HG03060 (cell line): ENCODE measurements around the gene POU2AF1.

ENCODE experiments used
- ATAC-seq: cut with Tn5 transposase; IDR thresholded peaks from one replicate; pipeline ENCODE4 v1.9.1; 2021; ENCODE audit warnings: low read depth, moderate number of reproducible peaks; ENCODE audit not compliant: unreplicated experiment

The POU2AF1 gene

DNA sequence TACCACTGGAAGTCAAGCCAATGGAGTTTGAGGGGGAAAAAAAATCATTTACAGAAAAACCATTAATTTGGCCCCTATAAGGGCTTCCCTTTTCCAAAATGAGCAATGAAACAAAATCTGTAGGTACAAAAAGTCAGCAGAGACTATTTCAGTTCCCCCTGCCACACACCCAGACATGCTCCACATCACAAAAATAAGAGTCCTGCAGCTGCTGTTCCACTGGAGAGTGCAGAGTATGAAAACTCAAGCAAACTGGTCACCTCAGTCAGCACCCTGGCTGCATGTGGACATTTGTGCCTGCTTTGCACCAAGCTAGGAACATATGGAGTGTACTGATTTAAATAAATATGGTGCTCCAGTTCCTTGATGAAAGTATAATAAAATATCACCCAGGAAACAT lies 15.1 kb downstream of the POU2AF1 start:
- no peak for ATAC-seq

GRCh38 chr11:111362887-111363411 lies 16.1 kb downstream of the POU2AF1 start:
- no peak for ATAC-seq

GRCh38 chr11:111361874-111362273 lies 17.2 kb downstream of the POU2AF1 start:
- no peak for ATAC-seq

DNA sequence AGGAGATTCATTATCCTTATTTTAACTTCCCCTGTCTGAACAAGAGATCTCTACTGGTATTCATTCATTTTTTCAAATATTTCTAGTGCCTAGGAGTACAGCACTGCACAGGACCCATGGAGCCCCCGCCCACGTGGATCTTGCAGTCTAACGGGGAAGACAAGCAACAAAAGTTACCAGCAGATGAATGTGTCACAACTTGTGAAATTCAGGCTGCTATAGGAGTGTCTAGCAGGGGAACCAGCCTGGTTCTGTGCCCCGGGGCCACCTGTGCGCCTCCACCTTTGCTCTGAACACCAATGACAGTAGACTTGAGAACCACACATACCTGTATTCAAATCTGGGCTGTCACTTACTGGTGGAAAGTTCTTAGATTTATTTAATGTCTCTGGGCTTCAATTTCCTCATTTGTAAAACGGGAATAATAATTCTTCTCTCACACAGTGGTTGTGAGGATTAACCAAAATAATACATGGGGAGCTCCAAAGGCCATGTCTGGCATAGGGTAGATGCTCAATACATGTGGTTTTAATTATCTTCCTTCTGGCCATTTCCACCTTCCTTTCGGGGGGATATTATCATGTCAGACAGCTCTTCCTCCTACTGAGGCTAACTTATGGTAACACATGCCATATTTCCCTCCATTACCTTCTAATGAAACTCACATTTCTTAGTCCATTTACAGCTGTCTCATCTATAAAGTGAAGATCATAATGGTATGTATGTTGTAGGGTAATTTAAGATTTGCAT lies 17.8 kb downstream of the POU2AF1 start:
- no peak for ATAC-seq

DNA sequence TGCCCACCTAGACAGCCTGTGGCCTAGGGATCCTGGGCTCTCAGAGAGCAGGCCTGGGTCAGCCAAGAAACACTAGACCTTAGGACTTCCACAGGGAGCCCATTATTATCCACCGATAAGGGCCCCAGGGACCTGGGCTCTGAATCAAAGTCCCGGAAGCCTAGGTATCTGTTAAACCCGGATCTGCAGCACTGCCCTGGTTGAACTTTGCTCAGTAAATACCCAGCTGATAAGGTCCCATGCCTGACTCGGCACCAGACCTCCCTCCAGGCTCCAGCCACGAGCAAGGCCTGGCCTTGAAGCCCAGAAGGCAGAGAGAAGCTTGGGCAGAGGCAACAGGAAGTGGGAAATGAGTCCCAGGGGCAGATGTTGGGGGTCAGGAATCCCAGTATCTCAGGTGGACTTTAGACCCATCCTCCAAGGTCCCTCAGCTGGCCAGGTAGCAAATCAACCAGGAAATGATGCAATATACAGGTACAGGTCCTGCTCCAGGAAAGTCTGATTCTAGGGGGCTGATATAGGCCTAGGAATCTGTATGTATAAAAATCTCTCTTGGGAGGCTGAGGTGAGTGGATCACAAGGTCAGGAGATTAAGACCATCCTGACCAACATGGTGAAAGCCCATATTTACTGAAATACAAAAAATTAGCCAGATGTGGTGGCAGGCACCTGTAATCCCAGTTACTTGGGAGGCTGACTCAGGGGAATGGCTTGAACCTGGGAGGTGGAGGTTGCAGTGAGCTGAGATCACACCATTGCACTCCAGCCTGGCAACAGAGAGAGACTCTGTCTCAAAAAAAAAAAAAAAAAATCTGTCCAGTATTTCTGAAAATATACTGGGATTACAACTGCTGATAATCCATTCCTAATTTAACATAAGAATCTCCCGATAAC lies 18.7 kb downstream of the POU2AF1 start:
- no peak for ATAC-seq

DNA sequence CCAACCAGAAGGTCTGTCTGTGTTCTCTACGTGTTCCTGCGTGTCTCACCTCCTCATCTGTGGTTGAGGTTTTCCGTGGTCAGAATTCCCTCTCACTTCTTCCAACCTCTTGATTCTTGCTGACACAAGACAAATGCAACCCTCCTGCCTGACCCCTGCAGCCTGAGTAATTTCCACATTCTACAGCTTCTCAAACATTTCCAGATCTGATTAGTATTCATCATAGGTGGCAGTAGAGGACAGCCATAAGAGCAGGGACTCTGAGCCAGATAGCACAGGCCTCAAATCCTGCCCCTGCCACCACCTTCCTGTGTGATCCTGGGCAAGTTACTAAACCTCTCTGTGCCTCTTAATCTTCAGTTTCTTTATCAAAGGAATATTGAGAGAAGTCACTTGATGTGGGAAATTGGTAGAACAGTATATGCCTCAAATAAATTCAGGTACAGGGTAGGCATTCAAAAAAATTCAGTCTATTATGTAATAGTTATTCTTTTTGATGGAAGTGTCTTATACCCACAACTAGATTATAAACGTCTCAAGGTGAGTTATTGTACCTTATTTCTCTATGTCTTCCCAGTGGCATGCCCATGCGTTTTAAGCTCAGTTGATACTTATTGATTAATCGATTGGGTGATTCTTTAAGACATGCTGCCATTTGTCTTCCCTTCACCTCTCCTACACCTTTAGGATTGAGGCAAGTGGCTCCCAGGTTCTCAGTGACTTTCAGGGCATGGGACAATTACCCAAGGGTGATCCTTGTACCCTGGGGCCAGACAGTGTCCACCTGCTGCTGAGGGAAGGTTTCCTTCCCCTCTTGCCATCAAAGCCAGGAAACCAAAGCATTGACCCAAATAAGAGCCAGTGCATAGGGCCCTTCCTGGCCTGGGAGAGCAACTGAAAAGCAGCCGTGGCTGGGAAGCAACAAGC lies 19.6 kb downstream of the POU2AF1 start:
- ATAC-seq: no peak

DNA sequence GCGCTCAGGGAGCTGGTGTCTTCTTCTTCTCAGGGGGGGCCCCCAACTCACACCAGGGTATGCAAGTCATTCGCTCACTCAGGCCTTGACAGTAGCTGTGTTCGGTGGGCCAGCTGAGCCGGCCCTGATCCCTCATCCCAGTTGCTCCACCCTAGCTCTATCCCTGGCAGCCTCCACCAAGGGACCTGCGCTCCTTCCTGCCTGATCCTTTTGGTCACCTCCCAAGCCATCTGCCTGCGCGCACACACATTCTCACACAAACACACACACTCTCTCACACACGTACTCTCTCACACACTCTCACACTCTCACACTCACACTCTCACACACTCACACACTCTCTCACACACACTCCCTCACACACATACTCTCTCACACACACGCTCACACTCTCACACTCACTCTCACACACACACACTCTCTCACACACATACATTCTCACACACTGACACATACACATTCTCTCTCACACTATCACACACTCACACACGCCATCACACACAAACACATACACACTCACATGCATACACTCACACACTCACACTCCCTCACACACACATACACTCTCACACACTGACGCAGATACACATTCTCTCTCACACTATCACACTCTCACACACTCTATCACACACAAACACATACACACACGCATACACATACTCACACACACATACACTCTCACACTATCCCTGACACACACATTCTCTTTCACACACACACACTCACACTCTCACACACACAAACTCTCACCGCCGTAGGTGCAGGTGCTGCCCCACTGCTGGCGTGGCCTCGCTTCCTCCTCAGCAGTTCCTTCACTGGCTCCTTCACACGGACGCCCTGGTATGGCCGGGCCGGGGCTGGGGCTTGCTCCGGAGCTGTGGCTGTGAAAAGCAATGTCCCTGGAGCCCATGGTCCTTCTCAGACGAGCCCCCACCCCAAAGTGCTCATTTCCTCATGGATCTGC lies 20.8 kb downstream of the POU2AF1 start:
- no peak for ATAC-seq

DNA sequence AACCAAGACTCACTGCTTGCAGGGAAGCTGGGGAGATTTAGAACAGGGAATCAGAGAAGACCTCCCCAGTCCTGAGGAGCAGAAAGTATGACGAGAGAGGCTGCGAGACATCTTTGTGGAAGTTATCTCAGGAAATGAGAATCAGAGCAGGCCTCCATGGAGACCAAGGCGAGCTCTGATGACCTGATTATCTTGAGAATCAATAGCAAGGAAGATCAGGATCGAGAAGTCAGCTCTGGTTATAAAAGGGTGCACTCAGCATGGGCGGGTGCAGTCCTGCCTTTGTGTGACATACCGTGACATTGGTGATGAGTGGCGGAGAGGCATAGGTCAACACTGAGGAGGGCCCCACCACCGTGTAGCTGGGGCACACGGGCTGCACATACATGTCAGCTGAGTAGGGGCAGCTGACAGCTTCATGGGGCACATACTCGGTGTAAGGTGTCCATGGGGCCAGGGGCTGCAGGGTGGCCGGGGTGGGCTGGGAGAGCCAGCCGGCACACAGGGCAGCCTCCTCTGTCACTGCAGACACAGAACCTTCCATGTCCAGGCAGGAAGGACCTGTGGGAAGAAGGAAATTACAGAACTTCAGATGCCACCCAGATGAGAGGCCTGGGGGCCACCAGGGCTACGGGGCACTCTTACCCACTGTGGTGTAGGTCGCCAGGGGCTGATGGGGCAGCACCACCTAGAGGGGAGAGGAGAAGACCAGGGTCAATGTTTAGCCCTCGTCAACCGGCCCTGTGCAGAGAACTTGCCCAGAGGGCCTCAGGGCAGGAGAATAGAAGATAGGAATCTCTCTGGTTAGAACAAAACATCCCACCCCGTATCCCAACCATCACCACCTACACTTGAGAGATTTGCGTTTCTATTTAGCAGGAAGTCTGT lies 21.7 kb downstream of the POU2AF1 start:
- ATAC-seq: no peak

DNA sequence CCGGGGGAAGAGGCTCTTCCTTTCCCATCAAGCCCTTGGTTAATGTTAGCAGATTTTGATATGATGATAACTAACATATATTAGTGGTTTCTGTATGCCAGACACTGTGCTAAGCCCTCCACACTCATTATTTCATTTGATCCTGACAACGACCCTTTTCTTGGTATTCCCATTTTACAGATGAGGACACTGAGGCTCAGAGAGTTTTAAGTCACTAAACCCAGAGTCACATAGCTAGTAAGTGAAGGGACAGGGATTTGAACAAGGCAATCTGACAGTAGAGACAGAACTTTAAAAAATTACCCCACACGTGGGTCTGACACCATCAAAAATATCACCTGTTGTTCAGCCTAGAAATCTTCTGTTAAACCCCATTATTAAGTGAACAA lies 22.4 kb downstream of the POU2AF1 start:
- ATAC-seq: no peak

GRCh38 chr11:111355956-111356659 lies 23.0 kb downstream of the POU2AF1 start:
- ATAC-seq: no peak

DNA sequence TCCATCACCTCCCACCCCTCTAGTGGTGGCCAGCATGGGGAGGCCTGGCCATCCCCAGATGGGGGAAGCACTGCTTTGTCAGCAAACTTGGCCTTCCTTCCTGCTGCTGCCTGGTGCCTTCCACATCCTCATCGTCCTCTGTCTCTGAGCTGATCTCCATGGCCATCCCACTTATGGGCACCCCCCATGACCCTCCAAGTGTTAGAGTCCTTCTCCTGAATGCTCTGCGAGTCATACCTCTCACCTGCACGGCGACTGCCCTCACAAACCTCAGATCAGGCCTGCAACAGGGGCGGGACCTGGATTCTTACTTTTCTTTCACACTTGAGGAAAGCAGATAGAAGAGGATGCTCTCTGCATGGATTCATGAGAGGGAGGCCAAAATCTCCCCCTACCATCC lies 24.0 kb downstream of the POU2AF1 start:
- no peak for ATAC-seq

DNA sequence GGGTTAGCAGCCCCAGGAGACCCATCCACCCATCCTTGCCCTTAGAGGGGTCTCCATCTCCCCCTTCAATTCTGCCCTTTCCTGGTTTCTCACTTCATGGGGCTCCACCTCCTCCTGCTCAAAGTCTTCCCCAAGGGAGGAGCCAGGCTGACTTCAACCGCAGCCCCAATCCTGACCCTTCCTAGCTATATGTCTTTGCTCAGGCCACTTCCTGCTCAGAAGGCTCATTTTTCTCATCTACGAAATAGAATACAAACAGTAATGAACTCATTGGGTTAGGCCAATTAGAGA lies 24.5 kb downstream of the POU2AF1 start:
- no peak for ATAC-seq

DNA sequence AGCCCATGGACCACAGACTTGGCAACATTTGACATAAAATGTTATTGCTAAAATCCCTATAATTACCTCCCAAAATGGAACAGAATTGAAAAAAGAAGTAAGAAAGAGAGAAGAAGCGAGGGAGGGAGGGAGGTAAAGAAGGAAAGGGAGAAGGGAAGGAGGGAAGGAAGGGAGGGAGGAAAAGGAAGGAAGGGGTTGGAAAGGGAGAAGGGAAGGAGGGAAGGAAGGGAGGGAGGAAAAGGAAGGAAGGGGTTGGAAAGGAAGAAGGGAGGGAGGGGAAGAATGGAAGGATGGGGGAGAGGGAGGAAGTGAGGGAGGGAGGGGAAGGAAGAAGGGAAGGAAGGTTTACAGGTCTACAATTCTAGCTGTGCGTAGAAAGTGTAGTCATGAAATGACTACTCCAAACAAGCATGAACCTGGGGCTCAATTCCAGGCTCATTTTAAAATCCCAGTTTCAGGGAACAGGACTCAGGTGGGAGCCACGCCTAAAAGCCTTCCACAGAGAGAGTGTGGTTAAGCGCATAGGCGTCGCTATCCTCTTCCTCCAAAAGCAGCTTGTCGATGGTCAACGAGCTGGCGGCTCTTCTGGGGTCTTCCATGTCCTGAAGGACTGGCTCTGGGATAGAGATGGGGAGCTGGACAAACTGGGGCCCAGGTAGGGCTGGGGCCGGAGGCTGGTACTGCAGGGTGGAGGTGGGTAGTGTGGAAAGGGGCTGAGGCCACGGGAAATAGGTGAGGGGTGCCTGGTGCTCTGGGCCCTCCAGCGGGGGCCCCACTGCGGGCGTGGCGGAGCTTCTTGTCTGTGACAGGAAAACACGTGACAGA lies 25.1 kb downstream of the POU2AF1 start:
- no peak for ATAC-seq

DNA sequence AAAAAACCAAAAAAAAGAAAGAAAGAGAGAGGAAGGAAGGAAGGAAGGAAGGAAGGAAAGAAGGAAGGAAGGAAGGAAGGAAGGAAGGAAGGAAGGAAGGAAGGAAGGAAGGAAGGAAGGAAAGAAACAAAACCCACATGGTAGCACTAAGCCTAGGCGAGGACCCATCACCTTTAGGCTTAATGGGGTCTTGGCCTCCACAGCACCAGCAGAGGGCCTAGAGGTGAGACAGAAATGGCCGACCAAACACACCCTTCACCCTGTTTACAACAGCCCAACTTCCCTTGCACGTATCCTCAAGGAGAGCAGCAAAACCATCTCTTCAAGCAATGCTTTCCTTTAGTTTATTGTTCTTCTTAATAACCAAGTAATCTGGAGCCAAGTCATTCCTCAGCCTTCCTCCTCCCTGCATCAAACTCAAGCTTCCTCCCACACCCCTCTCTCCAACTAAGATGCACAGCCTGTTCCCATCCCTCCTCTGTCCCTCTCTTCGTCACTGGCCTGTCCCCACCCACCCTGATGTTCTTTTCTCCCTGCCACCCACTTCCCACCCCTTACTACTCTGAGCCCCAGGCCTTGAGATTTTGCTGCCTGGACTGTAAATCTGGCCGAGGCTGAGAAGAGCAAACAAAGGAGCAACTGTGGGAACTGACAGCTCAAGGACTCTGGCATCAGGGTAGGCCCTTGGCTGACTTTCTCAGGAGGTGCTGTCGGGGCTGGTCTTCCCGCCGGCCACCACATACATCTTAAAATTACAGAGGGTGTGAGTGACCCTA lies 26.0 kb downstream of the POU2AF1 start:
- no peak for ATAC-seq

- no peak for ATAC-seq
These were observed 26.8 kb downstream of the POU2AF1 start for GRCh38 chr11:111352231-111352746.

- ATAC-seq: no peak
These were observed 27.6 kb downstream of the POU2AF1 start for GRCh38 chr11:111351374-111352055.
